Subcutaneous adipose tissue (tissue), 4 donors: ENCODE data around the gene EHMT1. TPM values are rescaled to one million over a fixed set of nuclear protein-coding genes. Genes with fewer than 3 reads are reported as not detected.

Experiments used
- total RNA-seq, 4 donors: library from RNA; depleted of rRNA; stranded (reverse); fragments of >200 nt; gene quantifications; one replicate each; pipeline ENCODE4 v1.1.0, GENCODE V29; 2016
- TF ChIP-seq, protein P1 (sequence below): fragments of 450-650 bp; IDR thresholded peaks from one replicate; pipeline ENCODE4 v1.5.1; 2016; ENCODE audit warnings: low read depth, mild to moderate bottlenecking, control low read depth, antibody characterized with exemption, moderate library complexity

EHMT1 gene
- total RNA-seq, 4 donors from 2014 or later = 53.2 to 168 (median 65.9) TPM

GRCh38 chr9:137833721-137834613 lies 215.2 kb downstream of the EHMT1 start:
- TF ChIP-seq, protein P1, sequence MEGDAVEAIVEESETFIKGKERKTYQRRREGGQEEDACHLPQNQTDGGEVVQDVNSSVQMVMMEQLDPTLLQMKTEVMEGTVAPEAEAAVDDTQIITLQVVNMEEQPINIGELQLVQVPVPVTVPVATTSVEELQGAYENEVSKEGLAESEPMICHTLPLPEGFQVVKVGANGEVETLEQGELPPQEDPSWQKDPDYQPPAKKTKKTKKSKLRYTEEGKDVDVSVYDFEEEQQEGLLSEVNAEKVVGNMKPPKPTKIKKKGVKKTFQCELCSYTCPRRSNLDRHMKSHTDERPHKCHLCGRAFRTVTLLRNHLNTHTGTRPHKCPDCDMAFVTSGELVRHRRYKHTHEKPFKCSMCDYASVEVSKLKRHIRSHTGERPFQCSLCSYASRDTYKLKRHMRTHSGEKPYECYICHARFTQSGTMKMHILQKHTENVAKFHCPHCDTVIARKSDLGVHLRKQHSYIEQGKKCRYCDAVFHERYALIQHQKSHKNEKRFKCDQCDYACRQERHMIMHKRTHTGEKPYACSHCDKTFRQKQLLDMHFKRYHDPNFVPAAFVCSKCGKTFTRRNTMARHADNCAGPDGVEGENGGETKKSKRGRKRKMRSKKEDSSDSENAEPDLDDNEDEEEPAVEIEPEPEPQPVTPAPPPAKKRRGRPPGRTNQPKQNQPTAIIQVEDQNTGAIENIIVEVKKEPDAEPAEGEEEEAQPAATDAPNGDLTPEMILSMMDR = no peak

GRCh38 chr9:137834846-137835546 lies 216.2 kb downstream of the EHMT1 start:
- TF ChIP-seq, protein P1 = no peak

DNA sequence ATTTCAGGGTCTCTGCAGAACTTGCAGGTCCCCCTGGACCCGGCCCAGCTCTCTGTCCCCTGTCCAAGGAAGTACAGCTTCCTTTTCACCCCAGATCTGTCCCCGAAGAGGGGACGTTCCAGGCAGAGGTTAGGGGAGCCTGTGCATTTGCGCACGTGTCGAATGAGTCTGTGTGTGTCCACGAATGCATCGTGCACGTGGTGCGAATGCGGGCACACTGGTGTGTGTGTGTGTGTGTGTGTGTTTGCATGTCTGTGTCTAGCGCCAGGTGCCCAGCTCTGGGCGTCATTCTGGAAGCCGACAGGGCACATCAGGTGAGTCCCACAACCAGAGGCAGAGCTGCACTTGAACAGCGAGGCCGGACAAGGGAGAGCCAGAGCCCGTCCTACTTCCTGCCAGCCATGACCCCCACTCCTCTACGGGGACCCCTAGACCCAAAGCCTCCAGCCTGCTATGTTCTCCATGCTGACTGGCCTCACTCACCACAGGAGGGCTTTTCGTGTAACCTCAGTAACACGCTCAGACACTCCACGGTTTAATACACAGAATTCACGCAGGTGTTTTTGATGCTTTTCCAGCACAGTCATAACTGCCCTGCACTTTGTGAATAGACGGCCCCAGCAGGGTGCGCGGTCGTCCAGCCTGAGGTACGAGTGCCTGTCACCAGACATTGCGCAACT lies 217.5 kb downstream of the EHMT1 start:
- TF ChIP-seq, protein P1 = no peak

- TF ChIP-seq, protein P1 = no peak
Observed at GRCh38 chr9:137836831-137837241, 218.0 kb downstream of the EHMT1 start.

DNA sequence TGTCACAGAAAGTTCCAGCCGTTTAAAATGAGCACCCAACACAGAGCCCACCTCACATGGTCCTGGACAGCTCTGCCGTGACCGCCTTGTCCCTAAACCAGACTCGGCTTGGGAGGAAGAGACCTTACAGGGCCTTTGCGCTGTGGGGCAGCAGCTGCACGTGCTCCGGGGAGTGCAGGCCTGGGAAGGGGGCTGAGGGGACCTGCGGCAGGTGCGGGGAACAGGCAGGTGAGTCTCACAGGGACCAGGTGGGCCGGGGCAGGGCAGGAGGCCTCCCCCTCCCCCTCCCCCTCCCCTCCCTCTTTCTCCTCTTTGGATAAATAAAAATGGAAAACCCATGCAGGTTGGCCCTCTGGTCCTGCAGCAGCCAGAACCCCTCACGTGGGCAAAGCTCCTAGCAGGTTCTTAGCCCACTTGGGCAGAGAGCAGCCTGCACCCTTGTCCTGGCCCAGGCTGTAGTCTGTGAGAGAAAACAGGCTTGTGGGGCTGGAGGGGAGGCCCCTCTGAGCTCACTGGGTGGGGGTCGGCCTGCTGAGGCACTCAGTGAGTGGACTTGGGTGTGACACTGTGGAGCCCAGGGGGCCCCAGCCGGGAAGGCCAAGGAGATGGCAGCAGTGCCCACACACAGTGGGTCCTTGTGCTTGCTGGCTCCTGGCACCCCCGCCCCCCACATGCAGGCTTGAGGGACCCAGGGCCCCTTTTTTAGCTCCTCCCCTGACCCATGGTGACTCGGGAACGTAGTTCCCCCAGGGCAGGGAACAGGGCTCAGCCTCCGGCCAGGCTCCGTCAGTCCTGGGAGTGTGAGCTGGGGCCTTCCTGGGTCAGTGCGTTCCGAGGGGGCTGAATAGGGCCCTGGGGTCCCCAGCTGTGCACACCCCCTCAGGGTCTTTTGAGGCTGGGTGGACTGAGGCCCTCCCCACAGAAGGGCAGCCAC lies 218.8 kb downstream of the EHMT1 start:
- TF ChIP-seq, protein P1 = no peak

DNA sequence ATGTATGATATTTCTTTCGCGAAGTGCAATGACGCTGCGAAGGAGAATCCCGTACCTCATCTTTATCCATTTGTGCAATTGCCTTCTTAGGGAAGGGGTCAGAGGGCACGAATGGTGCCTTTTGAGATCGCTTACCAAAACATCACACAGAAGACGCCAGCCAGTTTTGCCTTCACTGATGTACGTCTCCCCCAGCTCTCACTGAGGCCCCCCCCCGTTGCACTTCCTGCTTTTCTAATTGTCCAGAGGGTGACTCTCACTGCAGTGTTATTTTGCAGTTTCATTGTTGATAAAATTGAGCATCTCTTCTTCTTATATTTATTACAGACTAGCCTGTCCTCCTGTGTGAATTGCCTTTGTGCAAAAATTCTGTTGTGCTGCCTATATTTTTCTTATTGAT lies 219.8 kb downstream of the EHMT1 start:
- TF ChIP-seq, protein P1 = no peak
